Measurements from ENCODE around the gene JPH2.

The JPH2 gene

DNA sequence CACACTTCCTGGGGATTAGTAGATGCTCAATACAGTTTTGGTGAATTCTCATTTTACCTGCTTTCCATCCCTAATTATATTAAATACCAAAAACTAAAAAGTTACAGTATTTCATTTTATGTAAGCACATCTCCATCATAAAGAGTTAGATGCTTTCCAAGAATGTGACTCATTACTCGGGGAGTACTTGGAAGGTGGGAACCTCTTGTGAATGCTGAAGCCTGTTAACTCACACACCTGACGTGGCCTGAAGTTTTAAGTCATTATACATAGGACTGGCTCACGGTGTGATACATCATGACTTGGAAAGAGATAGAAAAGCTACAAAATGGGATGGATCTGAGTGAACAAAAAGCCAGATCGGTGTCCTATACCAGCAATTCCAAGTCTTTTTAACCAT lies 25.8 kb upstream of the JPH2 start:
- ChIA-PET POLR2A (no interaction called here), CTCF (interaction anchor here (1.4 to 14.5 kb wide), 6 partner anchors 10 to 397 kb away, joined by 4 to 371 read pairs (median 16); partner anchors contain the start of gene FITM2)
- TF ChIP-seq, protein P1, sequence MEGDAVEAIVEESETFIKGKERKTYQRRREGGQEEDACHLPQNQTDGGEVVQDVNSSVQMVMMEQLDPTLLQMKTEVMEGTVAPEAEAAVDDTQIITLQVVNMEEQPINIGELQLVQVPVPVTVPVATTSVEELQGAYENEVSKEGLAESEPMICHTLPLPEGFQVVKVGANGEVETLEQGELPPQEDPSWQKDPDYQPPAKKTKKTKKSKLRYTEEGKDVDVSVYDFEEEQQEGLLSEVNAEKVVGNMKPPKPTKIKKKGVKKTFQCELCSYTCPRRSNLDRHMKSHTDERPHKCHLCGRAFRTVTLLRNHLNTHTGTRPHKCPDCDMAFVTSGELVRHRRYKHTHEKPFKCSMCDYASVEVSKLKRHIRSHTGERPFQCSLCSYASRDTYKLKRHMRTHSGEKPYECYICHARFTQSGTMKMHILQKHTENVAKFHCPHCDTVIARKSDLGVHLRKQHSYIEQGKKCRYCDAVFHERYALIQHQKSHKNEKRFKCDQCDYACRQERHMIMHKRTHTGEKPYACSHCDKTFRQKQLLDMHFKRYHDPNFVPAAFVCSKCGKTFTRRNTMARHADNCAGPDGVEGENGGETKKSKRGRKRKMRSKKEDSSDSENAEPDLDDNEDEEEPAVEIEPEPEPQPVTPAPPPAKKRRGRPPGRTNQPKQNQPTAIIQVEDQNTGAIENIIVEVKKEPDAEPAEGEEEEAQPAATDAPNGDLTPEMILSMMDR (IDR thresholded peaks at IDR 0.05; ENCODE audit: control extremely low read depth, extremely low read depth, low read depth, missing control alignments) = no peak
- no peak for DNase-seq (ENCODE audit: extremely low spot score)

DNA sequence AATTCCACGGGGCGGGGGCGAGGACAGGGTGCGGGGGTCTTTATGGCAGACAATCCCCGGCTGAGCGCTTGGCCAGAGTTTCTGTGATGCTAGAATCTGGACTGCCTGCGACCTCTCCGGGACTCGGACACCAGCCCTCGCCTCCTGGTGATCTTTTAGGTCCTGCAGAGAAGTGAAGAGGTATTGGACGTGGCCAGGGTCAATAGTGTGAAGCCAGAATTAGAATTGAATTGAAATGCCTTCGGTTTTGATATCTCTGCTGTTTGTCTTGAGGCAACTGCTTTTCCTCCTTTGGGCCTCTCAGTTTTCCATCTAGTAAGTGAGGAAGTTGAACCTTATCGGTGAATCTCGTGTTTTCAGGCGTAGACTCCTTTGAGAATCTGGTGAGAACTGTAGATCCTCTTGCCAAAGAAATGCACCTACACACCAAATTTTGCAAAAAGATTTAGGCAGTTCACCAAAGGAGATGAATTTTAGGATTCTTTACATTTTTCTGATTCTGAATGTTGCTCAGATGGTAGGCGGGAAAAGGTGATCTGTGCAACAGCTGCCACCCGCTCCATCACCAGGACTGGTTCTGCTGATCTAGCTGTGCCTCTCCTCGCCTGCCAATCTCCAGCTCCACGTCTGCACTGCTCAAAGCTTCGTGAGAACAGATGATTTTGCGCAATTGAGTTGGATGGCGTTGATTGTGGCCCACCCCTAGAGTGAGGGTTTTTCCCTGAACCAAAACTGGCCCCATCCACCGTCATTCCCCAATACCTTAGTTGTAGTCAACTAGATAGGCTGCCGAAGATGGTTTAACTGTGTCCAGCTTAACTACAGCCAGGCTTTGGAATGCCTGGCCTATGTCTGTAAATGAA lies 24.4 kb upstream of the JPH2 start:
- POLR2A ChIA-PET = interaction anchor here (0.5 kb wide), 1 partner anchor 172 kb away, joined by 3 read pairs; no protein-coding TSS in a partner anchor
- TF ChIP-seq, protein P1 (IDR thresholded peaks at IDR 0.05; ENCODE audit: control extremely low read depth, extremely low read depth, low read depth, missing control alignments) = no peak
- peak; percentile 23 for DNase-seq (ENCODE audit: extremely low spot score)
- CTCF ChIA-PET = interaction anchor here (1.0 to 14.5 kb wide), 2 partner anchors 15 to 101 kb away, joined by 4 to 371 read pairs; partner anchors contain the start of gene FITM2

DNA sequence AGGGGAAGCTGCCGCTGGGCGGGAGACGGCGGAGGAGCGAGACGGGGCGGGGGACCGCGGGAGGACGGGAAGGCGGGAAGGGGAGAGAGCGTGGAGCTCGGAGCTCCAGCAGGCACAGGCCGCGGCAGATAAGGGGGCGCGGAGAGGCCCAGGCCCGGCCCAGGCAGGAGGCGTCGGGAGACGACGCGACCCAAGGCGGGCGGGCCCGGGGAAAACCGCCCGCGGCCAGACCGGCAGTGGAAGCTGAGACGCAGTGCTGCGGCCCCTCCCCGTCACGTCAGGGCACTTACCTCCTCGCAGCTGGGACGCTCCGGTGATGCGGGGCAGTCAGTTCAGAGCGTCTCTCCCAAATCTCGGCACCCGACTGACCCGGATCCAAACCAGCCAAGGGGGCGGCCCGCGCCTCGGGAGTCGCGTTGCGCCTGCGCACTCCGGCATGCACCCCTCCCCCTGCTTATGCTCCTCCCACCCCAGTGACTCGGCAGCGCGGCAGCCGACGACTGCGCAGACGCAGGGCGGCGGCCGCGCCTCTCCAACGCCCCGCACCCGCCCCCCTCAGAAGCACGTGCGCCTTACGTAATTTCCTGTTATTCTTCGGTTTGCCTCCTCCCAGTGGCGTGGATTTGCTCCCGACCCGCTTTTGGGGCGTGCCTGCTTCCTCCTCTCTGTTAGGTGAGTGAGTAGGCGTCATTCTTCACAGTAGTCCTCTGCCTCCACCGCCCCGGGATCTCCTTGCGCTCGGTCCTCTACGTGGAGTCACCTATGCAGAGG lies 23.6 kb upstream of the JPH2 start, which contains the start of gene OSER1:
Gene OSER1 (minus strand): TSS at position 366 of the 771 bp plus-strand sequence. CDS start 3,814 bp downstream, outside the sequence.
- ChIA-PET POLR2A (no interaction called here), CTCF (interaction anchor here (1.0 to 1.1 kb wide), 2 partner anchors 14 to 21 kb away, joined by 4 to 6 read pairs; no protein-coding TSS in a partner anchor)
- TF ChIP-seq, protein P1 (IDR thresholded peaks at IDR 0.05; ENCODE audit: control extremely low read depth, extremely low read depth, low read depth, missing control alignments) = no peak
- DNase-seq (ENCODE audit: extremely low spot score) = peak; percentile 99

DNA sequence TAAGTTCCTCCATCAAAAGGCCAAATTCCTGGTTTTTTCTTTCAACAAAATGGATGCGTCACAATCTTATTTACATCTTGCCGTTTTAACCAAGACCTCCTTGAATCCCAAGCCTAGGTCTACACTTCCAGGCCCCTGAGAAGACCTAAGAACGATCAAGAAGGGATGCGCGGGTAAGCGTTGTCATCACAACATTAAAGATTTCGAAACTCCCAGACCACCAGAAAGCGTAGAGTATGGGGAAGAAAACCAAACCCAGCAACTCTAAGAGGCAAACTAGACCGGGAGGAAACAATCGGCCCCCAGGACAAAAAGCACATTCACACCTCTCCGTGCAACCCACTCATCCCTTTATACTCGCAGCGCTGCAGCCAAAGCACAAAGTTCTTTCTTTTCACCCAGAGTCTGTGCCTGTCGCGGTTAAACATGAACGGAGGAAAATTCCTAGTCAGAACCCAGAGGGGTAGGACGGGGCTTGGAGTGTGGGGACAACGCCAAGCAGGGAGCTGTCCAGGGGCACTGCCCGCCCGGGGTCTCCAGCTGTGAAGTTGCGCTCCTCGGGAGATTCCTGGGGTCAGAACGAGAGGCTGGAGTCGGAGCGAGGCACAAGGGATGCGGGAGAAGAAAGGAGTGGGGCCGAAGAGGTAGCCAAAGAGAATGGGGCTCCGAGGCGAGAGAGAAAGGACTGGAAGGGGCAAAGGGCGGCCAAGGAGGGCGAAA lies 22.9 kb upstream of the JPH2 start:
- TF ChIP-seq, protein P1 (IDR thresholded peaks at IDR 0.05; ENCODE audit: control extremely low read depth, extremely low read depth, low read depth, missing control alignments) = no peak
- ChIA-PET CTCF (interaction anchor here (1.0 to 2.0 kb wide), 5 partner anchors 8 to 20 kb away, joined by 3 to 16 read pairs (median 6); no protein-coding TSS in a partner anchor), POLR2A (no interaction called here)
- DNase-seq (ENCODE audit: extremely low spot score) = no peak

DNA sequence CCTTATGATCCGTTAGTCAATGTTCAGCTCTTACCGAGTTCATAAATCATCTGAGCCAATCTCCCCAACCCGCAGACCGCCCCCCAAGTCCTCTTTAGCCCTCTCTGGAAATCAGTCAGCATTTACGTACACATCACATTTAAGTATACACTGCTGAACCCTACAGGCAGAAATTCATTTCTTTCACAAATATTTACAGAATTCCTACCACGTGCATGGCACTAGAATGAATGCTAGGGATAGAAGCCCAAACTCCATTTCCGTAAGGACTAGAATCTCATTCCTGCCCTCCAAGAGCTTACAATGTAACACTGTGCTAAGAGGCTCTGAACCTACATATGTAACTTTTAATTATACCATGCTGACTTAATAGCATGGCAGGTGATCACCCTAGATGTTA lies 21.8 kb upstream of the JPH2 start:
- ChIA-PET CTCF (interaction anchor here (0.6 to 3.7 kb wide), 6 partner anchors 9 to 102 kb away, joined by 3 to 16 read pairs (median 8); partner anchors contain the start of gene FITM2), POLR2A (no interaction called here)
- DNase-seq (ENCODE audit: extremely low spot score) = no peak
- TF ChIP-seq, protein P1 (IDR thresholded peaks at IDR 0.05; ENCODE audit: control extremely low read depth, extremely low read depth, low read depth, missing control alignments) = no peak

Data from GM10248 (cell line).